Coronary artery (tissue), 2 donors: Measurements from ENCODE around the gene SACM1L.
"Not testable (repeated sequence)": the region's sequence is repeated elsewhere in the genome, so short reads cannot be mapped to it uniquely, and the experiment has no call there.

ENCODE experiments used
- DNase-seq: peaks from one replicate; pipeline ENCODE4 v3.0.0-alpha.2; 2017; ENCODE audit warnings: low spot score
- H3K27ac ChIP-seq, 2 donors: fragments of 200-600 bp; sonication (generic); one replicate each; pipeline ENCODE4 v1.5.1; 2016 to 2019
- H3K4me3 ChIP-seq: fragments of 200-600 bp; sonication (generic); 2 replicates; pipeline ENCODE4 v1.5.1; 2016; ENCODE audit warnings: mild to moderate bottlenecking, moderate library complexity
- CTCF ChIP-seq: fragments of 200-600 bp; sonication (generic); IDR thresholded peaks from one replicate; pipeline ENCODE4 v1.5.1; 2019; ENCODE audit warnings: antibody characterized with exemption

The SACM1L gene

DNA sequence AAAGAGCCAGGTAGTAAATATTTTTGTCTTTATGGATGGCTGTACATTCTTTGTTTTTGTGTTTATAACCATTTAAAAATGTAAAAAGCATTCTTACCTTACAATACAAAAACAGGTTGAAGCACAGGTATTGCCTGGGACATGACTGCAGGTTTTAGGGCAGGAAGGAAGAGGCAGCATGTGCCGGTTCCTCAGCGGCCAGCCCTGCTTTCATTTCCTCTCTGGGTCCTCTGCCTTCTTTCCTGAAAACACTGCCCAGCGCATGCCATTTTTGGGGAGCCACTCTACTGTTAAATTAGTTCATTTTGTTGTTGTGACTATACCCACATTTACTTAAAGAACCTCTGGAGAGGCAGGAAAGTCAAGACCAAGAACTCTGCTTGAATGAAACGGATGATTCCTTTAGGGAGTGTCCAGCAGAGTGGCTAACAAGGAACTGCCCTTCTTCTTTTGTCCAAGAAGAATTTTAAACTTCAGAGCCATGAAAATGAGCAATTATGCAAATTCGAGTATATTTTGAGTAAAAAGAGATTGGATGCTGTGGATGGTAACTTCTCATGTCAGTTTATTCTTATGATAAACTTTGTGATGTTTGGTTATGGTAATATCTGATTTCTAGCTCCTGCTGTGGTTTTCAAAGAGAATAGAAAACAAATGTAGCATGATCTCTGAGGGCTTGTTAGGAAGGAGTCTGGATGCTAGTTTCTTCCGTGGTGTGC is 52.7 kb downstream of the SACM1L start:
- no peak for TF ChIP-seq CTCF
- H3K27ac ChIP-seq: no peak overlapping the region

DNA sequence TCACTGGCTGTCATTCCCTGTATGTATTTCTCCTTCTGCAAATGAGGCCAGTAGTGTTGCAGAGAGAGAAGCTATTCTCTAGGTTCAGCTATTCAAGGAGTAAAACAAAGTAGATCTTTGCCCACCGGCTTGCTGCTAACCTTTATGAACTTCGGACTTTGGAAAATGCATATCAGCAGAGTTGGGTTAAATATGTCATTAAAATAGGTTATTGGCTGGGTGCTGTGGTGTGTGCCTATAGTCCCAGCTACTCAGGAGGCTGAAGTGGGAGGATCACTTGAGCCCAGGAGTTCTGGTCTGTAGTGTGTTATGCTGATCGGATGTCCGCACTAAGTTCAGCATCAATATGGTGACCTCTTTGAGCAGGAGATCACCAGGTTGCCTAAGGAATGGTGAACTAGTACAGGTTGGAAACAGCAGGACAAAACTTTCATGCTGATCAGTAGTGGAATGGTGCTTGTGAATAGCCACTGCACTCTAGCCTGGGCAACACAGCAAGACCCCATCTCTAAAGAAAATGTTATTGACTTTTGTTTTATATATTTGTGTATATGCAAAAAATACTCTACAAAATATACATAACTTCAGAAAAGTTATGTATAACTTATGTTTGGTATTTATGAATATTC is 53.4 kb downstream of the SACM1L start:
- H3K4me3 ChIP-seq: no peak overlapping the region
- no peak overlapping the region for H3K27ac ChIP-seq
- no peak for TF ChIP-seq CTCF
- DNase-seq: no peak

More for the DNA sequence above, 52.7 kb downstream of the SACM1L start:
- H3K4me3 ChIP-seq: no peak overlapping the region
- no peak for DNase-seq

DNA sequence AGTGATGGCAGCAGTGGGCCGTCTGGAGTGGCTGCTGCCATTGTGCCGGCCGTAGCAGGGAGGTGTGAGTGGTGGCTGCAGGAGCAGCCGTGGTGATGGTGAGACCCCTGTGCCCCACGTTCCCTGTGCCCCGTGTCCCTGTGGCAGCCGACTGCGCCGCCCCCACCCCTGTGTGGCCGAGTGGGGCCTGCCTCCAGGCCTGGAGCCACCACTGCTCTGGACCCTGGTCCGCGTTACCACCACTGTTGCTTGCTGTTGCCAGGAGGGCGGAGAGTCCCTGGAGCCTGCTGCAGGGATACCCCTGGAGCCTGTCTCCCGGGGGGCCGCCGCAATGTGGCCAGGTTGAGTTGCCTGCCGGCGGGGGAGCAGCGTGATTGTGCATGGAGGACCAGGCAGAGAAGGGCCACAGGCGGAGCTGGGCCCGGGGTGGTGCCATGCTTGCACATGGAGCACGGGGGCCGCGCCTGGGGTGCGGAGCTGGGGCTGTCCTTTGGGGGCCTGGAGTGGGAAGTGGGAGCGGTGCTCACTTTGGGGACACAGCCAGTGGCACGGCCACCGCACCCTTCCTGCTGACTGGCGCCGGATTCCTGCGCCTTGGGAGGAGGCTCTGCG is 57.1 kb downstream of the SACM1L start:
- DNase-seq: no peak
- TF ChIP-seq CTCF: no peak
- no peak overlapping the region for H3K4me3 ChIP-seq
- no peak overlapping the region for H3K27ac ChIP-seq

GRCh38 chr3:45746777-45747622 is 57.8 kb downstream of the SACM1L start:
- H3K4me3 ChIP-seq: no peak overlapping the region
- H3K27ac ChIP-seq: no peak overlapping the region
- no peak for TF ChIP-seq CTCF
- DNase-seq: no peak

GRCh38 chr3:45748068-45748467 is 58.9 kb downstream of the SACM1L start:
- no peak for TF ChIP-seq CTCF
- DNase-seq: no peak
- Histone ChIP-seq H3K27ac (no peak overlapping the region), H3K4me3 (no peak overlapping the region)

GRCh38 chr3:45749036-45749600 is 59.9 kb downstream of the SACM1L start:
- H3K27ac ChIP-seq, H3K4me3 ChIP-seq, DNase-seq: not testable (repeated sequence)

- no peak overlapping the region for H3K27ac ChIP-seq
- no peak overlapping the region for H3K4me3 ChIP-seq
- no peak for DNase-seq
- no peak for TF ChIP-seq CTCF
Measured at GRCh38 chr3:45749880-45750279, 60.7 kb downstream of the SACM1L start.
